ENCODE measurements around the gene DUT. TPM values are rescaled to one million over a fixed set of nuclear protein-coding genes. Genes with fewer than 3 reads are reported as not detected.

The DUT gene
- total RNA-seq, 4 donors from 2014 or later, result 77.6 to 194 (median 138) TPM

DNA sequence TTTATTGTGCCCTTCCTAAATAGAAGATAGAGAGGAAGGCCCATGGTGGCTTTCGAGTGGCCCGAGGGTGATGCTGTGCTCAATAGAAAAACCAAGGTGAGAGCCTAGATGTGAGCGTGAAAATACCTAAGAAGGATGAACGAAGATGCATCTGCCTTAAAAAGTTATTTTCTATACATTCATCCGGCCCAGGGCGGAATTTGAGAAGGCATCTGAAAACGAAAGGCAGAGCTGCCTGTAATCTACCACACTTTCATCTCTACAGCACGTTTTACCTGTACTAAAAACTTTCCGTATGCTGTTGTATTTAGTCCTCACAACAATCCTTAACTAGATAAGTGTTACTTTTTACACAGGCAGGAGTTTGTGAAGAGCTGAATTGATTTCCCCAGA is 1.4 kb downstream of the DUT start:
- 42 to 49% methylated on average over 9 of the region's 9 CpGs for WGBS, 2 donors
- H3K4me1 ChIP-seq, result peaks cover 14 to 17% of the 10 kb centered on the region in 2 donors
- no peak overlapping the region for H3K27ac ChIP-seq
- no peak for DNase-seq
- peaks cover 5 to 7% of the 10 kb centered on the region in 2 donors for H3K36me3 ChIP-seq
- TF ChIP-seq, protein P1, sequence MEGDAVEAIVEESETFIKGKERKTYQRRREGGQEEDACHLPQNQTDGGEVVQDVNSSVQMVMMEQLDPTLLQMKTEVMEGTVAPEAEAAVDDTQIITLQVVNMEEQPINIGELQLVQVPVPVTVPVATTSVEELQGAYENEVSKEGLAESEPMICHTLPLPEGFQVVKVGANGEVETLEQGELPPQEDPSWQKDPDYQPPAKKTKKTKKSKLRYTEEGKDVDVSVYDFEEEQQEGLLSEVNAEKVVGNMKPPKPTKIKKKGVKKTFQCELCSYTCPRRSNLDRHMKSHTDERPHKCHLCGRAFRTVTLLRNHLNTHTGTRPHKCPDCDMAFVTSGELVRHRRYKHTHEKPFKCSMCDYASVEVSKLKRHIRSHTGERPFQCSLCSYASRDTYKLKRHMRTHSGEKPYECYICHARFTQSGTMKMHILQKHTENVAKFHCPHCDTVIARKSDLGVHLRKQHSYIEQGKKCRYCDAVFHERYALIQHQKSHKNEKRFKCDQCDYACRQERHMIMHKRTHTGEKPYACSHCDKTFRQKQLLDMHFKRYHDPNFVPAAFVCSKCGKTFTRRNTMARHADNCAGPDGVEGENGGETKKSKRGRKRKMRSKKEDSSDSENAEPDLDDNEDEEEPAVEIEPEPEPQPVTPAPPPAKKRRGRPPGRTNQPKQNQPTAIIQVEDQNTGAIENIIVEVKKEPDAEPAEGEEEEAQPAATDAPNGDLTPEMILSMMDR (IDR thresholded peaks at IDR 0.05), result no peak
- no peak for TF ChIP-seq POLR2A (IDR thresholded peaks at IDR 0.05)
- no peaks in the 10 kb centered on the region for H3K9me3 ChIP-seq
- intact Hi-C loops (cut with DNase I), result no loop called here
- H3K27me3 ChIP-seq, result no peaks in the 10 kb centered on the region
- no peak overlapping the region for H3K4me3 ChIP-seq (replicated peaks in 1 of 3)

DNA sequence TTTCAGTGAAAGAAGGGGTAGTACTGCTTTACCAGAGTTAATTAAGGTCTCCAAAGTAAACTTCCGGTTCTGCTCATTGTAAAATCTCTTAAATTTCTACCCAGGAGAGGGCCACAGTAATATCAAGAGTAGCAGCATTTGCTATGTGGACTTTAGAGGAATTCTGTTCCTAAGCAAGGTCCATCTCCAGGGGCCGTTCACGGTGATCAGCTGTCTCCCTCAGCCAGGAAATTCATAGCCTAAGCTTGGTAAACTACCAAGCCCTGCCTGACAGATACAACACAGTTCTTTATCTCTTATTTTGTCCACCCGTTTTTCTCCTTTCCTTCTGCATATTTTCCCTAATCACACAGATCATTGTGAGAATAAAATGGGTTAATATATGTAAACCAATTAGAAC is 2.3 kb downstream of the DUT start:
- no peak overlapping the region for H3K27ac ChIP-seq
- WGBS, 2 donors, result 44 to 55% methylated on average over 4 of the region's 4 CpGs
- TF ChIP-seq, protein P1 (IDR thresholded peaks at IDR 0.05), result no peak
- no peak for TF ChIP-seq POLR2A (IDR thresholded peaks at IDR 0.05)
- intact Hi-C loops (cut with DNase I), result no loop called here
- no peak overlapping the region for H3K4me3 ChIP-seq (replicated peaks in 1 of 3)
- H3K9me3 ChIP-seq, result no peaks in the 10 kb centered on the region
- peaks cover 14 to 17% of the 10 kb centered on the region in 2 donors for H3K4me1 ChIP-seq
- no peaks in the 10 kb centered on the region for H3K27me3 ChIP-seq
- no peak for DNase-seq
- peaks cover 5 to 7% of the 10 kb centered on the region in 2 donors for H3K36me3 ChIP-seq

DNA sequence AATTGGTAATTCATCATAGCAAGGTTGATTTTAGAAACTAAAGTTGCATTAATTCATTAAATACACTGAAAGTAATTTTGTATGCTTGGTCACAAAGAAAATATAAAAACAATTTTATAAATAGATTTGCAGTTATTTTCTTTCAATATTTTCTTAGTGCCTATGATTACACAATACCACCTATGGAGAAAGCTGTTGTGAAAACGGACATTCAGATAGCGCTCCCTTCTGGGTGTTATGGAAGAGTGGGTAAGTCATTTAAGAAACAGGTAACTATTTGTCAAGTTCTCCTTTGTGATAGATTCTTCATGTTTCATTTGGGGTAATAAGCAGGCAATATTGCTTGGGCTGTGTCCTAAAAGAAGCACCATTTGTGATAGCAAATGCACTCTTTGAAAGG is 3.0 kb downstream of the DUT start:
- Histone ChIP-seq H3K4me3 (replicated peaks in 1 of 3) (no peak overlapping the region), H3K9me3 (no peaks in the 10 kb centered on the region), H3K27ac (no peak overlapping the region), H3K36me3 (peaks cover 5 to 7% of the 10 kb centered on the region in 2 donors), H3K4me1 (peaks cover 14 to 17% of the 10 kb centered on the region in 2 donors), H3K27me3 (no peaks in the 10 kb centered on the region)
- TF ChIP-seq, protein P1 (IDR thresholded peaks at IDR 0.05), result no peak
- TF ChIP-seq POLR2A (IDR thresholded peaks at IDR 0.05), result no peak
- intact Hi-C loops (cut with DNase I), result no loop called here
- no peak for DNase-seq
- 82 to 87% methylated on average over 2 of the region's 2 CpGs for WGBS, 2 donors

DNA sequence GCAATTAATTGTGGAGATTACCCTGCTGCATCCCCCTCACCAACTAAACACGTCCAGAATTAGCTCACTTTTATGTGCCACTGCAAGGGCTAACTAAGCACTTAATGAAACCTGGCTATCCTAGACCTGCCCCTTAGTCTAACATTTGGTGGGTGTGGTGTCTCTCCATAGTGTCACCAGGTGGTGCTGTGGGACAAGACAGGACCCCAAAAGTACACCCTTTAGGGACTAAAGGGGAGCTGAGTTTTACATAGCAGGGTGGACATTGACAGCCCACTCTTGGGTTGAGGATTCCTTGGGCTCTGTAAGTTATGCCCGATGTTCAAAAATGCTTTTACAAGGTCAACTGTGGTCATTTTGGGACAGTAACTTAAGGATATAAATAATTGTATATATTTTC is 5.7 kb downstream of the DUT start:
- peaks cover 6 to 18% of the 10 kb centered on the region in 2 donors for H3K36me3 ChIP-seq
- no peak overlapping the region for H3K4me3 ChIP-seq (replicated peaks in 1 of 3)
- DNase-seq, result no peak
- 79 to 89% methylated on average over 2 of the region's 2 CpGs for WGBS, 2 donors
- no peak overlapping the region for H3K27ac ChIP-seq
- TF ChIP-seq POLR2A (IDR thresholded peaks at IDR 0.05), result no peak
- TF ChIP-seq, protein P1 (IDR thresholded peaks at IDR 0.05), result no peak
- H3K9me3 ChIP-seq, result no peaks in the 10 kb centered on the region
- H3K27me3 ChIP-seq, result no peaks in the 10 kb centered on the region
- intact Hi-C loops (cut with DNase I), result no loop called here
- H3K4me1 ChIP-seq, result peaks cover 6 to 8% of the 10 kb centered on the region in 2 donors

DNA sequence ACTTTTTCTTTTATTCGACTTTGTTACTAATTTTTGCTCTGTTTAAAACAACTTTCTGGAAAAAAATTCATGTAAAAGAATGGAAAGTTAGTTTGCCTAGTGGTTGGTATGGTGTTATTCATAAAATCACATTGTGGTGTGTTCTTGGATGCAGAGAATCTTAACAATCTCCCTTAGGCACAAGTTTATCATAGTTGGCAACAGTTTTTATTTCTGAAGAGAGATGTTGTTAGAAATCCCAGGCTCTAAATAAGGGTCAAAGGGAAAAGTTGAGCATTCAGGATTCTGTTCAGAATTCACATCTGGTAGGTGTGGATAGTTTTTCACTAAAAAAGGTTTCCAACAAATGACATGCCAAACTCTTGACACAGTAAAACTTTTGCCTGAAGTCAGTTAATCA is 6.4 kb downstream of the DUT start:
- TF ChIP-seq, protein P1 (IDR thresholded peaks at IDR 0.05), result no peak
- H3K27ac ChIP-seq, result no peak overlapping the region
- H3K9me3 ChIP-seq, result no peaks in the 10 kb centered on the region
- peaks cover 13 to 22% of the 10 kb centered on the region in 2 donors for H3K36me3 ChIP-seq
- WGBS, 2 donors, result 68 to 74% methylated on average over 1 of the region's 1 CpG
- DNase-seq, result no peak
- H3K4me1 ChIP-seq, result peaks cover under 1 to 1% of the 10 kb centered on the region in 2 donors
- H3K27me3 ChIP-seq, result no peaks in the 10 kb centered on the region
- intact Hi-C loops (cut with DNase I), result no loop called here
- no peak overlapping the region for H3K4me3 ChIP-seq (replicated peaks in 1 of 3)

All from thyroid gland (tissue), 4 donors.